K562 treated with DMSO at 1 percent for 48 hours (cell line): ENCODE results near the gene HMGN3. TPM values are rescaled to one million over a fixed set of nuclear protein-coding genes. Genes with fewer than 3 reads are reported as not detected.

Experiments used
- total RNA-seq: library from RNA; unstranded; fragments of 300-600 nt; gene quantifications from 2 replicates; pipeline ENCODE4 v1.2.3, GENCODE V29; 2022; ENCODE audit warnings: low replicate concordance; ENCODE audit errors: extremely low read depth

Gene HMGN3
- not detected in 2 replicates for total RNA-seq

DNA sequence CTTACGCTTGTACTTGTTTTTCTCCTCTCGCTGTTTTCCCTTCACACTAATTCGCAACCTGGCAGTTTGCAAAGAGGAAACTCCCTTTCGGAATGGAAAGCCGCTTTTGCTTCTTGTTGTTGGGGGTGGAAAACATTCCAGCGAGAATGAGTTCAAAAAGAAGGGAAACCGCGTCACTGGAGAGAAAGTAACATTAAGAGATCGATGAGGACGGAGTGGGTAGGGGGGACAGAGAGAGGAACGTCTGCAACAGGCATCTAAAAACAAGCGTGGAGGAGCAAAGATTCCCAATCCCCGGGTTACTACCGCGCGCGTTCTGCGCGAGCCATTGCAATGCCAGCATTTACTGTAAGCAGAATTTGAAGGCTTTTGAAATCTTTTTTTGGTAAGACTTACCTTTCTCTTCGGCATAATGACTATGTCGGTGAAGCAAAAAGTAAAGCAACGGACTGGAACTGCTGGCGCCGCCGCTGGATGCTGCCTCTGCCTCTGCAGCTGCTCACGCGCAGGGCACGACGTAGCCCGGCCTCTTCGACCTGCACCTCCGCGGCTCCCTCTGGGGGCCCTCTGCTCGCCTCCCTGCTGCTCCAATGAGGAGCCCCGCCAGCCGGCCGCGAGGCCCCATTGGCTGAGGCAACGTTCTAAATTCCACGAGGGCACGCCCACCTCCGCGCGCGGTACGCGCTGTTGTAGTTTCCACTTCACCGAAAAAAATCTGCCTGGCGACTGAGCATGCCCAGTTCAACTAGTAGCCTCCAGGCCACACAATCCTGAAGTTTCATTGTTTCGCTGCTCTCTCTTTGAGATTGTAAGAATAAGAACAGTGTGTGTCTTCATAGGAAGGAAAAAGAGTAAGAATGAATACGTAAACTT is at the start of gene HMGN3:
HMGN3 (minus strand) TSS at position 533 of the 873 bp plus-strand sequence.

Other genes starting within 250 kb of the HMGN3 start
- not detected in 2 replicates for gene PHIP, start 156.4 kb downstream of the HMGN3 start, total RNA-seq